ENCODE data around the gene KATNAL1. TPM values are rescaled to one million over a fixed set of nuclear protein-coding genes. Genes with fewer than 3 reads are reported as not detected.

KATNAL1 gene
- total RNA-seq (2014; rRNA removed; shearing (Covaris generic)): 43.5 and 54.9 TPM in 2 replicates

DNA sequence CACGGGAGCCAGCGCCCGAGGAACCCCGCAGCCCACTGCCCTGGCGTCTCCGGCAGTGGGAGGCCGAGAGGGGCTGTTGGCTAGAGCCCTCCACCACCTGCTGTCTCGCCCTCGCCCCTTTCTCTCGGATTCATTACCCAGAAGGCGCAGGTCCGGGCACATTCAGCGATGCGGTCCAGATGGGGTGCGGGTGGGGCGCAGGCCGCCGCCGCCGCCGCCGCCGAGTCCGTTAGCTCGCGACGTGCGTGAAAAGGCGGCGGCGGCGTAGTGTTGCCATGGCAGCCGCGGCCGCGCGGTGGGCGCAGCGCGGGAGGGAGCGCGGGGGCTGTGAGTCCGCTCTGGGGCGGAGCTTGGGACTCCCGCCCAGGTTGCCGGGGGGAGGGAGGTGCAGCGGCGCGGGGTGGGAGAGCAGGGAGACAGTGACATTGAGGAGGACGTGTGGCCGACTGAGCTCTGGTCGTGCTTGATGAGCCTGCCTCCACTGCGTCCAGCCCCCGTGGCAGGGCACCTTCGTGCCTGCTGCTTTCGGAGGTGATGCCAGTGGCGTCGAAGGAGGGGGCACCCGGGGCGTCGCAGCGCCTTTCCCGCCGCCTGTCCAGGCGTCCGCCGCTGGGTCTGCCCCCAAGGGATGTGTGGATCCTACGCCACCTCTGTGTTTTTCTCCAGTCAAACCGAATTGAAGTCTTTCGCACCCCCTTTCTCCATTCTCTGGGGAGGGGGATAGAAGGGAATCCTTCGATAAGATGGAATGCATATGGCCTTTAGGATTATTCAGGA is at the start of gene KATNAL1:
Gene KATNAL1 (minus strand): TSS at position 358 of the 777 bp plus-strand sequence. CDS start 23,774 bp downstream, outside the sequence.
- Histone ChIP-seq H3K27me3 (replicated peaks) (no peaks in the 10 kb centered on the region), H3K36me3 (peaks cover 3% of the 10 kb centered on the region), H3K27ac (peak within 1 kb of the TSS; percentile 96), H3K4me1 (replicated peaks) (peaks cover 40% of the 10 kb centered on the region), H3K9me3 (replicated peaks) (no peaks in the 10 kb centered on the region), H3K4me3 (peak within 1 kb of the TSS; percentile 92)
- peak; percentile 76 to 86 for DNase-seq (ENCODE audit: low read depth in 1 of 2, low spot score in 2 of 2)

DNA sequence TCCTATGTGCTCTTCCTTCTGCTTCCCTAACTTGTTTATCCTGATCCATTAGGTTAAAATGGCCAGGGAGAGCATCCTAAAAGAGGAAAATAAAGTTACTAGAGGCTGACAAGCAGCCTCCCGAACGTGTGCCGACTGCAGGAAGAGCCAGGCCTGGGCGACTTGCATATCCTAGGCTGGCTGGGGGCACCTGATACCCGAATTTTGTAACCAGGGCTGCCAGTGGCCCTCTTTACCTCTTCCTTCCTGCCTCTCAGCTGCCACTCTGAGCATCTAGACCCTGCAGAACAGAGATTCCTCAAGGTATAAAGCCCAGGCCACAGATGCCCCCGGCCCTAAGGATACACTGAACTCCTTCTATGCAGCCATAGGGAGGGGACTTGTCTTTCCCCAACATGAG is 48.5 kb upstream of the KATNAL1 start:
- no peaks in the 10 kb centered on the region for H3K4me1 ChIP-seq (replicated peaks)
- H3K36me3 ChIP-seq: no peaks in the 10 kb centered on the region
- H3K9me3 ChIP-seq (replicated peaks): no peaks in the 10 kb centered on the region
- DNase-seq (ENCODE audit: low read depth in 1 of 2, low spot score in 2 of 2): no peak
- H3K27ac ChIP-seq: no peak overlapping the region
- H3K4me3 ChIP-seq: no peak overlapping the region
- H3K27me3 ChIP-seq (replicated peaks): no peaks in the 10 kb centered on the region

DNA sequence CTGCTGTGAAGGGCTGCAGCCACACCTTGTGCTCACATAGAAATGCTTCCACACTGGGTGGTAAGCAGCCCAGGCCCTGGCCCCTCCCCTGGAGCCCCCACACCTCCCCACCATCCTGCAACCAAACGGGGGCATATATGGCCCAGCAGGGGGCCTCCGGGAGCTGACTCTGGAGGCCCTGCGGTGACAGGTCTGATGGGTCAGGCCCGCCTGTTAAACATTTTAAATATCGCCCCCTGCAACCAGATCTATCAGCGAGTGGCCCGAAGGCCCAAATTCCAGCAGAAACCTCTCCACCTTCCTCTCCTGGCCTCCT is 48.0 kb upstream of the KATNAL1 start:
- no peak overlapping the region for H3K4me3 ChIP-seq
- no peaks in the 10 kb centered on the region for H3K9me3 ChIP-seq (replicated peaks)
- no peaks in the 10 kb centered on the region for H3K36me3 ChIP-seq
- no peak overlapping the region for H3K27ac ChIP-seq
- H3K4me1 ChIP-seq (replicated peaks): no peaks in the 10 kb centered on the region
- DNase-seq (ENCODE audit: low read depth in 1 of 2, low spot score in 2 of 2): no peak
- H3K27me3 ChIP-seq (replicated peaks): no peaks in the 10 kb centered on the region

DNA sequence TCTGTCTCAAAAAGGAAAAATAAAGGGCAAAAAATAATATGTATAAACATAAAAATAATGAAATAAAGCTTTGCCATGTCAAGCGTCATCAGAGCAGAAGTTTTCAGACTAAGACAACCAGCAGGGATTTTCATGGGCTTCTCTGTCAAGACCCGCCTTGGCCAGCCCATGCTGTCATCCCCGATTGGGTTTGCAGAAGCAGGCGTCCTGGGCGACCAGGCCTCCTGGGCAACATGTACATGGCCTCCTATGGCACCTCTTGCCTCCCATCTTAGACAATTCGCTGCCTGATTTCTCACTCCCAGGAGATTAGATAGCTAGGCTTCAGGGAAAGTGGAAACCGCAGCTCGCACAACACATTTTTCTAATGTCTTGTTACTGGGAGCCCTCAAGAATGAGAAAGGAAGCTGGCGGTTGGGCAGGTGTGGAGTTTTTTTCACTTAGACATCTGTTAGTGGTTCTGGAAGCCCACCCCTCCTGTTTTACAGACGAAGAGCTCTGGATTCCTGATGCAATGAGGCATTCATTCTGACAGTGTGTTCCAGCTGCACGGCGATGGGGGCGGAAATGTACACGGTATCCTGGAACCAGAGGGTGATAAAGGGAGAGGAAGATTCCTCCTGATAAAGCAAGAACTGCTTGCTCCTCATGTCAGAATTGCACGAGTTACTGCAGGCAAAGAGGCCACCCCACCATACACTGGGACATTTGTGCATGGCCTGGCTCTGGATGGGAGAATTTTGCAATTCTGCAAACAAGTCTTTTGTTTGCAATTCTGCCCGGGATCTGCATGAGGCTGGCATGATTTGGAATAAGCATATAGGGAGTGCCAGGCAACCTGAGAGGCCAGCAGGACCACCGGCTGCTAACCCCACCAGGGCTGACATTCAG is 47.4 kb upstream of the KATNAL1 start:
- H3K9me3 ChIP-seq (replicated peaks): no peaks in the 10 kb centered on the region
- H3K4me1 ChIP-seq (replicated peaks): no peaks in the 10 kb centered on the region
- H3K36me3 ChIP-seq: no peaks in the 10 kb centered on the region
- no peak overlapping the region for H3K27ac ChIP-seq
- no peak overlapping the region for H3K4me3 ChIP-seq
- DNase-seq (ENCODE audit: low read depth in 1 of 2, low spot score in 2 of 2): no peak
- H3K27me3 ChIP-seq (replicated peaks): no peaks in the 10 kb centered on the region

DNA sequence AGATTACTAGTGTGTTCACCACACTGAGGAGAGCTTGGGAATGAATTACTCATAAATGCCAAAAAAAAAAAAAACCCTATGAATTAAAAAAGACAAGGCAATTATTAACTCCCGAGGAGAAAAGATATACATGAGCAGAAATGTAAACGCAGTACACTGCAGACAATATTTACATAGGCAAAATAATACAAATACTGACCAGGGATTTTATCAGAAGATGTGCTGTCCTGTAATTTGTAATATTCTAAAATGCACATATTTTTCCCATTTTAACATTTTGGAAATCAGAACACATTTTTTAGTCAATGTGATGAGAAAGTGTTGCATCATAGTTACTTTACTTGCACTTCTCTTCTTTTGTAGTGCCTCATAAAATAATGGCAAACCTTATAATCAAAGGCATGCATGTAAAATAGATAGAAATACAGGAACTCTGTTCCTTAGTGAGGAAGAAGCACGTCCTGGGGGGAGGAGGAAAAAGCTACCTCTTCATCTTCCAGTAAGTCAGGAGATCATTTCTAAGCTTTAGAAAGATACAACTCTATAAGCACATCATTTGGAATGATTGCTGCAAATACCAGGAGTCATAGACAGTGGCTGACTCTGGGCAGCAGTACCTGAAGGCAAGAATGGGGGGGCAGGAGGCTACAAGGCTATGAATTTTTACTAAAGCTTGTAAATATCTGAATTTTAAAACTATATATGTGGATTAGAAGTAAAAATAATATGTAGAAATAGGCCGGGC is 46.3 kb upstream of the KATNAL1 start:
- no peak overlapping the region for H3K4me3 ChIP-seq
- H3K27ac ChIP-seq: no peak overlapping the region
- H3K4me1 ChIP-seq (replicated peaks): no peaks in the 10 kb centered on the region
- no peaks in the 10 kb centered on the region for H3K9me3 ChIP-seq (replicated peaks)
- no peak for DNase-seq (ENCODE audit: low read depth in 1 of 2, low spot score in 2 of 2)
- no peaks in the 10 kb centered on the region for H3K36me3 ChIP-seq
- H3K27me3 ChIP-seq (replicated peaks): no peaks in the 10 kb centered on the region

DNA sequence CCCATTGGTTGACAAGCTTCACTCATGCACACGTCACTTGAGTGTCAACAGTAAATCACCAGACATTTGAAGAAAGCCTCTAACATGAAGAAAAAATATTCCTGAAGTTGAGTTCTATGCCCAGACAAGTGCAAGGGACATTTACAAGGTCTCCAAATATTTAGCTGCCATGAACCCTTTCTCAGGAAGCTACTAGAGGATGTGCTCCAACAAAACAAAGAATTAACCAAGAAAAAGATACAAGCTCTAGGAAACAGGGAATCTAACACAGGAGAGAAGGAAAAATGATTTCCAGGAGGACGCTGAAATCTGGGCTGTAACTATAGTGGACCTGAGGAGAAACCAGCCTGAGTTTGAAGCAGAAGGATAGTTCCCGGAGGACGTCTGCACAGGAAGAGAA is 45.7 kb upstream of the KATNAL1 start:
- no peaks in the 10 kb centered on the region for H3K27me3 ChIP-seq (replicated peaks)
- no peaks in the 10 kb centered on the region for H3K9me3 ChIP-seq (replicated peaks)
- no peaks in the 10 kb centered on the region for H3K36me3 ChIP-seq
- no peak overlapping the region for H3K27ac ChIP-seq
- DNase-seq (ENCODE audit: low read depth in 1 of 2, low spot score in 2 of 2): no peak
- no peaks in the 10 kb centered on the region for H3K4me1 ChIP-seq (replicated peaks)
- H3K4me3 ChIP-seq: no peak overlapping the region

DNA sequence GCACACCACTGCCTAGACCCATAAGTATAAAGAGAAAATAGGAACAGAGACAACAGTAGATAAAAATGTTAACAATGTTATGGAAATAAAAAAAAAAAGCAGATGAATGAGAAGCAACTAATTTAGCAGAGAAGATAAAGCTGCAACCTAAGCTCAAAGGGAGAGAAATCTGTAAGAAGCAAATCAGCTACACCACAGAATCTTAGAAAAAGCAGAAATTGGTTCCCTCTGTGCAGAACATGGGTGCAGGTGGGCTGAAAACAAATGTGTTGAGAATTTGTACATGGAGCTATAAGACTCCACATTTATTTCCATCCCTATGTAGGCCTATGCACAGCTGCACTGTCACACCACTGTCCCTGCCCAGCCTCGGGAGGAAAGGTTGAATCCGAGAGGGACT is 44.8 kb upstream of the KATNAL1 start:
- Histone ChIP-seq H3K4me1 (replicated peaks) (no peaks in the 10 kb centered on the region), H3K27me3 (replicated peaks) (no peaks in the 10 kb centered on the region), H3K27ac (no peak overlapping the region), H3K4me3 (no peak overlapping the region), H3K36me3 (no peaks in the 10 kb centered on the region), H3K9me3 (replicated peaks) (no peaks in the 10 kb centered on the region)
- DNase-seq (ENCODE audit: low read depth in 1 of 2, low spot score in 2 of 2): no peak

DNA sequence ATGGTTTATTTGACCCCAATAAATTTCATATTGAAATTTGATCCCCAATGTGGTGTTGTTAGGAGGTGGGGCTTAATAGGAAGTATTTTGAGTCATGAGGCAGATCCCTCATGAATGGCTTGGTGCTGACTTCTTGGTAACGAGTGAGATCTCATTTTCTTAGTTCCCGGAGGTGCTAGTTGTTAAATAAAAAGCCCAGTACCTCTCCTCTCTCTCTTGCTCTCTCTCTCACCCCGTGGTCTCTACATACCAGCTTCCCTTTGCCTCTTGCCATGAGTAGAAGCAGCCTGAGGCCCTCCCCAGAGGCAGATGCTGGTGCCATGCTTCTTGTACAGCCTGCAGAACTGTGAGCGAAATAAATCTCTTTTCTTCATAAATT is 39.4 kb upstream of the KATNAL1 start:
- 0 out of 2 replicates have a peak, but pooled peaks cover 6% of the 10 kb centered on the region for H3K4me1 ChIP-seq (replicated peaks)
- no peak overlapping the region for H3K4me3 ChIP-seq
- DNase-seq (ENCODE audit: low read depth in 1 of 2, low spot score in 2 of 2): no peak
- H3K9me3 ChIP-seq (replicated peaks): no peaks in the 10 kb centered on the region
- H3K36me3 ChIP-seq: no peaks in the 10 kb centered on the region
- H3K27me3 ChIP-seq (replicated peaks): no peaks in the 10 kb centered on the region
- H3K27ac ChIP-seq: no peak overlapping the region

DNA sequence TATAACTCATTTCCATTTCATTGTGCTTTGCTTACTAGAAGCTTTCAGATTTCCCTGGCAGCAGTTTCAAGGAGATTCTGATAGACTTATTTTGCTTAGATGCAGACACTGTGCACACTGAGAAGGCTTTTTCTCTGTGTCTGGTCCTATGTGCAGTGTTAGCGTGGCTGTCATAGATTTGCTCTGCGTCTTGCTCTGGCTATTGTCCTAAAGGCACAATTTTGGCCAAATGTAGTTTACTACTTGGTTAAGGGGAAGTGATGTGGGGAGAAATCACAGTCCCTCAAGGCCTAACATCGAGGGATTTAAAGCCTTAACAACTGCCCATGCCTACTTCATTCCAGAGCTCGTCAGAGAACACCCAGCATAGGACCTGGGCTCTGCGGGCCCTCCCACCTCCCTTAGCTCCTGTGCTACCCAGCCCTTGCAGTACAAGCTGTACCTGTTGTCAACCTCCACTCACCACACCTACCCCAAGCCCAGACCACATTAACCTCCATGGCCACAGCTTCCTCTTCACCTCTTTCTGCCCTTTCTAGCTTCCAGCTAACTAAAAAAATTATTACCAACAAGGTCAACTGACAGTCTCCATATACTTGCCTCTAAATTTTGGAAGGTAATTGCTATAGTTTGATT is 38.9 kb upstream of the KATNAL1 start:
- H3K27ac ChIP-seq: no peak overlapping the region
- H3K4me3 ChIP-seq: no peak overlapping the region
- no peaks in the 10 kb centered on the region for H3K27me3 ChIP-seq (replicated peaks)
- no peaks in the 10 kb centered on the region for H3K9me3 ChIP-seq (replicated peaks)
- no peaks in the 10 kb centered on the region for H3K36me3 ChIP-seq
- H3K4me1 ChIP-seq (replicated peaks): 0 out of 2 replicates have a peak, but pooled peaks cover 7% of the 10 kb centered on the region
- DNase-seq (ENCODE audit: low read depth in 1 of 2, low spot score in 2 of 2): no peak

DNA sequence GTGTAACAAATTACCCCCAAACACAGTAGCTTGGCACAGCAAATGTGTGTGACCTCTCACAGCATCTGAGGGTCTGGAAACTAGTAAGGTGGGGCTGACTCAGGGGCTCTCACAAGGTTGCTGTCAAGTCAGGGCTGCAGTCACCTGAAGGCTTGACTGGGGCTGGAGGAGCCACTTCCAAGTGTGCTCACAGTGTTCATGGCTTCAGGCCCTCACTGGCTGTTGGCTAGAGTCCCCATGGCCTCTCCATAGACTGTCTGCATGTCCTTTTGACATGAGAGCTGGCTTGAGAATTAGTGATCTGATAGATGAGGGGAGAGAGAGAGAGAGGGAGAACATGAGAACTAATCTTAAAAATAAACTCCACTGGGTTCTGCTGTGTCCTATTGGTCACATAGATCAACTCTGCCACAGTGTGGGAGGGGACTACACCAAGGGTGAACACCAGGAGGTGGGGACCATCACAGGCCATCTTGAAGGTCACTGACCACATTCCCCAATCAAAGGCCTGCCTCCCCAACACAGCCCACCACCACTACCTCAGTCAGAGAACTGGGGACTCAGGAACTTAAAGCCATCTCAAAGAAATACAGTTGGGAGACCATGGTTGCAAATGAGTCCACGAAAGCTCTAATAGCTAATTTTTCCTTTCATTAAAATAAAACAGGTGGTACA is 38.2 kb upstream of the KATNAL1 start:
- Histone ChIP-seq H3K4me3 (no peak overlapping the region), H3K27me3 (replicated peaks) (no peaks in the 10 kb centered on the region), H3K27ac (no peak overlapping the region), H3K4me1 (replicated peaks) (peaks cover 12% of the 10 kb centered on the region), H3K36me3 (no peaks in the 10 kb centered on the region), H3K9me3 (replicated peaks) (no peaks in the 10 kb centered on the region)
- DNase-seq (ENCODE audit: low read depth in 1 of 2, low spot score in 2 of 2): no peak

DNA sequence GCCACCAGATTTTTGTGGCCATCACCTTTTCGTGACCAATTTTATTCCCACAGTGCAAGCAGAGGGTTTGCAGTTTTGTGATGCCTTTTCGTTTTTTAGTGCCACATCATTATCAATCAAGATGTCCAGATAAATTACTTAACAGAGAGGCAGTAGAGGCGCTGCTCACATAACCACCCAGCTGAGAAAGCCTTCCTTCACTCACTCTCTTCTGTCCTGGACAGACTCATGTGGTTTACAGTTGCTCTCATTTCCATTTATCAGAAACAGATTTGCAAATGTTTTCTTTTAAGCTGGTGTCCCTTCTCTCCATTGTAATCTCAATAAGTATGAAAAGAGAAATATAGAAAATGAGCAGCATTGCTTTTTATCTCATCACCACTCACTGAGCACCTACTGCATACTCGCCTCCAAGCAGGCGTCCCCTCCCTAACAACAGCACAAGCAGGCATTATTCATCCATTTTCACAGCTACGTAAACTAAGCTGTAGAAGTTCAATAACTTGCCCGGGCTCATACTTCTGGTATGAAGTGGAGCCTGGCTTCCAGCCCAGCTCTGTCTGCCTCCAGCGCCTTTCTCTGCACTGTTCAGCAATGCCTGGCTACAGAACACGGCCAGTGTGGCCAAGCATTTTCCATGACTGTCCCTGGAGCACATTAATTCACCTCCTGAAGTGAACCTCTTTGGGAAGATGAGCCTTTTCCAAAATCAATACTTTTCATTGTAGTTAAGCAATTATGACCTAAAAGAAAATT is 34.6 kb upstream of the KATNAL1 start:
- Histone ChIP-seq H3K27ac (no peak overlapping the region), H3K4me1 (replicated peaks) (peaks cover 18% of the 10 kb centered on the region), H3K4me3 (no peak overlapping the region), H3K9me3 (replicated peaks) (no peaks in the 10 kb centered on the region), H3K36me3 (no peaks in the 10 kb centered on the region), H3K27me3 (replicated peaks) (no peaks in the 10 kb centered on the region)
- peak in 1 of 2 experiments; percentile 25 for DNase-seq (ENCODE audit: low read depth in 1 of 2, low spot score in 2 of 2)

DNA sequence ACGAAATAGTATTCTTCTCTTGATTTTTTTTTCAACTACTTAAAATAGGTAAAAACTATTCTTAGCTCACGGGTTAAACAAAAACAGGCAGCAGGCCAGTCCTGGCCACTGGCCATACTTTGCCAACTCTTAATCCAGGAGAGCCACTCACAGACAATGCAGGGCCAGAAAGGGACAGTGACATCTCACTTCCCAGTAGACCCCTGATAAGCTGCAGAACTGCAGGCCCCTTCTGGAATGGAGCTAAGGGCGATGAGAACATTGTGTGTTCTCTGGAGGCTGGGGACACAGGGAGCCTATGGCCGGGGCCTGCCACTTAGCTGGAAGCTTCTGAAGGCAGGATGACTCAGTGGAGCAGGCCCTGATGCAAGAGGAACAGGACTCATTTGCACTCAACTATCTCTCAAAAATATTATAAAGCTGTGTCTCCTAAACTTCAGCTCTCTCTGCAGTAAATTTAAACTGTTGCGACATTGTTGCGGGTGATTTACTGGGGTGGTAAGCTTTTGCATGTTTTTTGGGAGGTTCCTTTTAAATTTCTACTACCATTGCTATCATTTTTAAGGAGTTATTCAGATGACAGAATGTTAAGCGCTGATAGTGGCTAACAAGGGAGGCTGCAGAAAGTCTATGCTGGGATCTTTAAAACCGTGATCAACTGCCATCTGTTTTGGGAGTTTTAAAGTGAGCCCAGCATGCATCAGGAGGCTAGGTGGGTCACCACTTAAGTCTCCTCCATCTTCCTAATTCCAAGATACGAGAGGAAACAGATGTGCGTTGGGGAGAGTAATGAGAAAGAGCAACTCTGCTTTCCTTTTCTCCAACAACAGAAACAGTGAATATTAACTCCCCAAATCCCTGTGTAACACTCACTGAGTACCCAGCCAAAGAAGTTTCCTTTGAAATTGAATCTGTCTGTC is 33.2 kb upstream of the KATNAL1 start:
- no peak overlapping the region for H3K4me3 ChIP-seq
- H3K27ac ChIP-seq: no peak overlapping the region
- H3K4me1 ChIP-seq (replicated peaks): peaks cover 18% of the 10 kb centered on the region

More for the DNA sequence above, 33.2 kb upstream of the KATNAL1 start:
- Histone ChIP-seq H3K27me3 (replicated peaks) (no peaks in the 10 kb centered on the region), H3K36me3 (no peaks in the 10 kb centered on the region), H3K9me3 (replicated peaks) (no peaks in the 10 kb centered on the region)
- peak in 1 of 2 experiments; percentile 15 for DNase-seq (ENCODE audit: low read depth in 1 of 2, low spot score in 2 of 2)

All from SJSA1 (cell line).